Nephron (organoid): ENCODE data around the gene MAMLD1.

Source experiments
- H3K27ac Mint-ChIP-seq, 3 experiments: 2 replicates each; pipeline ENCODE4 v1.8.0; 2020; ENCODE audit warnings: mixed read lengths in 3 of 3, mild to moderate bottlenecking in 2 of 3, moderate library complexity in 1 of 3
- H3K27me3 Mint-ChIP-seq: 2 replicates; pipeline ENCODE4 v1.8.0; 2021; ENCODE audit warnings: low read depth, mild to moderate bottlenecking, moderate library complexity, mixed read lengths
- H3K36me3 Mint-ChIP-seq: 2 replicates; pipeline ENCODE4 v1.8.0; 2020; ENCODE audit warnings: low read depth, mixed read lengths
- H3K4me1 Mint-ChIP-seq: 2 replicates; pipeline ENCODE4 v1.8.0; 2020; ENCODE audit warnings: mixed read lengths
- H3K4me3 Mint-ChIP-seq, 3 experiments: 2 replicates each; pipeline ENCODE4 v1.8.0; 2020; ENCODE audit warnings: mild to moderate bottlenecking in 3 of 3, mixed read lengths in 3 of 3, moderate library complexity in 2 of 3
- H3K9me3 Mint-ChIP-seq: 2 replicates; pipeline ENCODE4 v1.8.0; 2020; ENCODE audit warnings: mixed read lengths
- TF ChIP-seq, protein P1 (sequence below), 3 experiments: fragments of 200-600 bp; sonication (generic); IDR thresholded peaks; one replicate each; pipeline ENCODE4 v1.5.0; 2021; ENCODE audit warnings: antibody characterized with exemption in 3 of 3; ENCODE audit not compliant: unreplicated experiment in 3 of 3

The MAMLD1 gene

DNA sequence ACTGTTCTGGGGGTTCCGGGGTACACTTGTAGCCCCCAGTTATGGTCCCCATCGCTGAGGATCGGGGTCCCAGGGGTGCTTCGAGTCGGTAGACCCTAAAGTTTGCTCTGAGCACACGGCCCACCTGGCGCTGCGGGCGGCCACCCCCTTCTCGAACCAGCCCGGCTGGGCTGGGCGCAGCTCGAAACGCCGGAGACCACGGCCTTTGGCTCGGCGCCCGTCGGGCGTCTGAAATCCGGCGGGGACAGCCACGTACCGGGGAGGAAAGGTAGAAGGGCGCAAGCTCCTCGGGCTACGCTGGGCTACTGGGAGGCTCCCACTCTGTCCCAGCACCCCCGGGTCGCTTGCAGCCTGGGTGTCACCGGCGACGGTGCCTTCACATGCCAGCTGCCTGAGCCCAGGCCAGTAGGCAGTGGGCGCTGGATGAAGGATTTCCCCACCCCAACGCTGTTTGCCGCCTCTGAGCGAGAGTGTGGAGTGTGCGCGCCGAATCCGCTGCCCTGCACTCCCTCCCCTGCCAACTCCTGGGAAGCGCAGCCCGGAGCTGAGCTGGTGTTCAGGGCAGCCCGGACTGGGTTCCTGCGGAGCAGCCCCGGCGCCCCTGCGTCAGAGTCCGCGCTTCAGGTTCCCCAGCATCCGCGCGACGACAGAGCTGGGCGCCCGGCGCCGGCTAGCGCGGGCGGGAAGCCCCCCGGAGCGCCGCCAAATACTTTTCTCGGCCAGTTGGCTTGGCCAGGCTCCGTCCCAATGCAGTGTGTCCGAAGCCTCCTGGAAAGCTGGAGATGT is 637 bp downstream of the MAMLD1 start:
- TF ChIP-seq, protein P1, sequence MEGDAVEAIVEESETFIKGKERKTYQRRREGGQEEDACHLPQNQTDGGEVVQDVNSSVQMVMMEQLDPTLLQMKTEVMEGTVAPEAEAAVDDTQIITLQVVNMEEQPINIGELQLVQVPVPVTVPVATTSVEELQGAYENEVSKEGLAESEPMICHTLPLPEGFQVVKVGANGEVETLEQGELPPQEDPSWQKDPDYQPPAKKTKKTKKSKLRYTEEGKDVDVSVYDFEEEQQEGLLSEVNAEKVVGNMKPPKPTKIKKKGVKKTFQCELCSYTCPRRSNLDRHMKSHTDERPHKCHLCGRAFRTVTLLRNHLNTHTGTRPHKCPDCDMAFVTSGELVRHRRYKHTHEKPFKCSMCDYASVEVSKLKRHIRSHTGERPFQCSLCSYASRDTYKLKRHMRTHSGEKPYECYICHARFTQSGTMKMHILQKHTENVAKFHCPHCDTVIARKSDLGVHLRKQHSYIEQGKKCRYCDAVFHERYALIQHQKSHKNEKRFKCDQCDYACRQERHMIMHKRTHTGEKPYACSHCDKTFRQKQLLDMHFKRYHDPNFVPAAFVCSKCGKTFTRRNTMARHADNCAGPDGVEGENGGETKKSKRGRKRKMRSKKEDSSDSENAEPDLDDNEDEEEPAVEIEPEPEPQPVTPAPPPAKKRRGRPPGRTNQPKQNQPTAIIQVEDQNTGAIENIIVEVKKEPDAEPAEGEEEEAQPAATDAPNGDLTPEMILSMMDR (IDR thresholded peaks at IDR 0.05; ENCODE audit: unreplicated experiment in 3 of 3): no peak
- peak overlapping the region in 1 of 3 experiments; percentile 57 for H3K27ac Mint-ChIP-seq
- H3K36me3 Mint-ChIP-seq: no peaks in the 10 kb centered on the region
- H3K4me1 Mint-ChIP-seq: peaks cover 10% of the 10 kb centered on the region
- peak overlapping the region; percentile 75 to 88 (median 87) for H3K4me3 Mint-ChIP-seq
- H3K27me3 Mint-ChIP-seq: peaks cover 37% of the 10 kb centered on the region
- peaks cover 16% of the 10 kb centered on the region for H3K9me3 Mint-ChIP-seq

DNA sequence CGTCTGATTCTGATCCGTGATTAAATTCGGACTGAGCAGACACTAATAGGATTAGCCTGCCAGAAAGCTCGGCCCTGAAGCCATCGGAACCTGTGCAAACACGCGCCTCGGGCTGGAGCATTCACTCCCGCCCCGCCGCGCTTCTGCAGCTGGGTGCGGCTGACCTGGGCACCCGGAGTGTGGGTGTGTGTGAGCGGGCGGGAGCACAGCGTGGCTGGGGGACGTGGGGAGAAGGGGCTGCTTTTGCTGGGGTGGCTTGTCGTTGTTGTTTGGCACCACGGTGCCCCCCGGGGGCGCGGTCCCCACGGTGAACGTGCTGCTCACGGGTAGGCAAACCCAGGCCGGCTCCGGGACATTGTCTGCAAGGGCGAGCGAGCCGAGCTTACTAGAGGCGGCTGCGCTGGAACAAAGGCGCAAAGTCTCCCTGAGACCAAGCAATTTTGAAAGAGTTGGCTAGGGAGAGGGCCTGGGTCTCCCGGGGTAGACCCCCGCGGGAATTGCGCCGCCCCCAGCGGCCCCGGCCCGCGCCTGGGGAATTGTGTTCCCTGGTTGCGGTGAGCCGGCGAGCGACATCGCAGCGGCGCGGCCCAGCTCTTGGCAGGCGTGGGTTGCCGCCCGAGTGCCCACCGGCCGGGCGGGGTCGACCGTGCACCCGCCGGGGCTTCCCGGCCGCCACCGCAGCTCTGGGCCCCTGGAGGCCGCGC is 1.4 kb downstream of the MAMLD1 start:
- no peaks in the 10 kb centered on the region for H3K36me3 Mint-ChIP-seq
- TF ChIP-seq, protein P1 (IDR thresholded peaks at IDR 0.05; ENCODE audit: unreplicated experiment in 3 of 3): no peak
- peaks cover 10% of the 10 kb centered on the region for H3K4me1 Mint-ChIP-seq
- peak overlapping the region; percentile 75 to 88 (median 87) for H3K4me3 Mint-ChIP-seq
- peak overlapping the region in 1 of 3 experiments; percentile 57 for H3K27ac Mint-ChIP-seq
- peaks cover 31% of the 10 kb centered on the region for H3K27me3 Mint-ChIP-seq
- peaks cover 21% of the 10 kb centered on the region for H3K9me3 Mint-ChIP-seq

DNA sequence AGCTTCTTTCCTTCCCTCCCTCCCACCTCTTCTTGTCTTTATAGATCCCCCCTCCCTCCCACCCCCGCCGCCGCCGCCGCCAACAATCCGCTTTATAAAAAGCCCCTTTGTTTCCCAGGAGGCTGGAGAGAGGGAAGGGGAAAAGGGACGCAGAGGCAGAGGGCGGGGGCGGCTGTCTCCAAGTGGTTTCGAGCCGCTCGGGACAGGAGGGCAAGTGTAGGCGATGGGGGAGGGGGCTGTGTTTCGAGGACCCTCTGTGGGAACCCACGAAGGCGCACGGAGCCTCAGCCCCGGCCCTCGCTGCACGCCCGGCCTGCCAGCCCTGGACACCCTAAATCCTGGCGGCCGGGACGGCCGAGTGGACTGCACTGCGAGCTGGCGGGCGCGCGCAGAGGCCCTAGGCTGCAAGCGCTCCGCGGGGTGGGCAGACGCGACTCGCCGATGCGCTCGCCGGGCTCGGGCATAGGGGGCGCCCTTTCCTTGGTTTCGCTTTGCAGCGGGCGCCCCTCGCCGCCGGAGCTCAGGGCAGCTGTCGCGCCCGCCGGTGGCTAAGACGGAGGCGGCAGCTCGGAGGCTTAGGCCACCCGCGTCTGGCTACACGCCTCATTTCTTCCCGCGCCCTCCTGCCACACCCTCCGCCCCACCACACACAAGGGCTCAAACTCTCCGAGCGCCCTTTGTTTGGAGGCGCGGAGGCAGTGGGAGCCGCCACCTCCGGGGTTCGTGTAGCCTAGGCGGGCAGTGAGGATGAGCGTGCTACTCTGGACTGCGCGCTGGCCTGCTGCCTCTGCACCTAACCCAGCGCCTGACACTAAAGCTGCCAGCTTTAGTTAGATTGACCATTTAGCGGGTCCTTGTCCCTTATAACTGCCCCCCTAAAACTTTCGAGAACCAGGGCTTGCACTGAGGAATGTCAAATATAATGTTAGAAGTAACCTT is 2.2 kb downstream of the MAMLD1 start:
- Mint-ChIP-seq H3K4me3 (peak overlapping the region; percentile 84 to 93 (median 91)), H3K27ac (peak overlapping the region; percentile 89 to 96 (median 94)), H3K4me1 (peaks cover 10% of the 10 kb centered on the region), H3K9me3 (peaks cover 17% of the 10 kb centered on the region), H3K27me3 (peaks cover 23% of the 10 kb centered on the region), H3K36me3 (no peaks in the 10 kb centered on the region)
- TF ChIP-seq, protein P1 (IDR thresholded peaks at IDR 0.05; ENCODE audit: unreplicated experiment in 3 of 3): peak; percentile 60 to 63 (median 61)

DNA sequence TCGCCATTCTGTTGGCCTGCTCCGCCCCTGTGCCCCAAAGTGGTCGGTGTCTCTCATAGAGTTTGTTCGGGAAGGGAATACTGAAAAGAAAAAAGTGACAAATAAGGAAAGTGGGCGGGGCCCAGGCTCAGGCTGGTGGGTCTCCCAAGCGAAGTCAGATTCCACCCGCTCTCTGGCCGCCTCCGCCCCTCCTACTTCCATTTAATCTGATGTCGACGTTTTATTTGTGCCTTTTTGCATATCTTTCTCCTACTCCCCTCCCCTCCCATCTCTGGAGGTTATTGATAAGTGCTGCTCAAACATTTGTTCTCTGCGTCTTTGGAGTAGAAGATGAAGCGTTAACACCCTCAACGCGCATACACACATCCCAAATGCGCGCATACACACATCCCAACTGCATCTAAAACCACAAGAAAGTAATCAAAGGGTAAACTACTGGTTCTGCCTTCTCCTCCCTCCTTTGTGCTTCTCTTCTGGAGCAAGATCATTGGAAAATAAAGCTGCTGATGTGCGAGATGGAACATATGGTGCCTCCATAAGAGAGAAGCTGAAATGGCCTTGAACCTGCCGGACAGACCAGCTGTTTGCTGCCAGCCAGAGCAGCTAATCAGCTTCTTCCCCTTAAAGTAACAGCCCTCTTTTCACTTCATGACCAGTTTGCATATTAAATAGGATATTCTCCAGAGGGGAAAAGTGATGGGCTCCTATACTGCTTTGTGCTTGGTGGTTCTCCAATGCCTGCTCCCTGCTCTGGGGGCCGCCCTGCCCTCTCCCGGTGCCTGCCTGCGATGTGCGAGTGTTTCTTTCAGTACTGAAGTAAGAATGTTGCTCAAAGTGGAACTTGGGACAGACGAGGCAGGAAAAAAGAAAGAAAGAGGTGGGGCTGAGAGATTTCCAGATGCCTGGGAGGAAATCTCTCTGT is 3.1 kb downstream of the MAMLD1 start:
- Mint-ChIP-seq H3K9me3 (peaks cover 16% of the 10 kb centered on the region), H3K27ac (peak overlapping the region; percentile 89 to 96 (median 94))

More for the DNA sequence above, 3.1 kb downstream of the MAMLD1 start:
- Mint-ChIP-seq H3K4me1 (peaks cover 10% of the 10 kb centered on the region), H3K27me3 (peaks cover 14% of the 10 kb centered on the region), H3K36me3 (no peaks in the 10 kb centered on the region), H3K4me3 (peak overlapping the region; percentile 84 to 93 (median 91))
- TF ChIP-seq, protein P1 (IDR thresholded peaks at IDR 0.05; ENCODE audit: unreplicated experiment in 3 of 3): no peak
